Fibroblast of pulmonary artery (primary cell): Measurements from ENCODE around the gene ZNF625.
"Not testable (repeated sequence)": the region's sequence is repeated elsewhere in the genome, so short reads cannot be mapped to it uniquely, and the experiment has no call there.

Experiments
- DNase-seq: peaks from one replicate; pipeline ENCODE4 v3.0.0-alpha.2; 2010; ENCODE audit warnings: low read depth
- H3K4me3 ChIP-seq: replicated peaks from 2 replicates; pipeline ENCODE4 v1.5.1; 2011; ENCODE audit warnings: low read depth, mild to moderate bottlenecking, control low read depth, low read length, moderate library complexity
- TF ChIP-seq, protein P1 (sequence below): IDR thresholded peaks from 2 replicates; pipeline ENCODE4 v1.5.1; 2011; ENCODE audit warnings: mild to moderate bottlenecking, control low read depth, low read length, inconsistent platforms; ENCODE audit errors: missing control alignments

ZNF625 gene

DNA sequence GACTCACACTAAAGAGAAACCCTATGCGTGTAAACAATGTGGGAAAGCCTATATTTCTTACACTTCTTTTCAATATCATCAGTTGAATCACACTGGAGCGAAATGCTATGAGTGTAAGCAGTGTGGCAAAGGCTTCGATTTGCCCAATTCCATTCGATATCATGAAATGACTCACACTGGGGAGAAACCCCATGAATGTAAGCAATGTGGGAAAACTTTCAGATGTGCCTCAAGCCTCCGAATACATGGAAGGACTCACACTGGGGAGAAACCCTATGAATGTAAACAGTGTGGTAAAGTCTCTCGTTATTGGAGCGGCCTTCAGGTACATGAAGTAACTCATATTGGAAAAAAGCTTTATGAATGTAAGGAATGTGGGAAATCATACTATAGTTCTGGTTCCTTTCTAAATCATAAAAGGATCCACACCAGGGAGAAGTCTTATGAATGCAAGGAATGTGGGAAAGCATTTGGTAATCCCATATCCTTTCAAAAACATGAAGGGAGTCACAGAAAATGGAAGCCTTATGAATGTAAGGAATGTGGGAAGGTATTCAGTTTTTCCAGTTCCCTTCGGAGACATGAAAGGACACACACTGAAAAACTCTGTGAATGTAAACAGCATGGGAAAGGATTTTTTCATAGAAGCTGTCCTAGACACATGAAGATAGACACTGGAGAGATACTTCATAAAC is 44.4 kb downstream of the ZNF625 start:
- no peak overlapping the region for H3K4me3 ChIP-seq
- no peak for DNase-seq
- TF ChIP-seq, protein P1, sequence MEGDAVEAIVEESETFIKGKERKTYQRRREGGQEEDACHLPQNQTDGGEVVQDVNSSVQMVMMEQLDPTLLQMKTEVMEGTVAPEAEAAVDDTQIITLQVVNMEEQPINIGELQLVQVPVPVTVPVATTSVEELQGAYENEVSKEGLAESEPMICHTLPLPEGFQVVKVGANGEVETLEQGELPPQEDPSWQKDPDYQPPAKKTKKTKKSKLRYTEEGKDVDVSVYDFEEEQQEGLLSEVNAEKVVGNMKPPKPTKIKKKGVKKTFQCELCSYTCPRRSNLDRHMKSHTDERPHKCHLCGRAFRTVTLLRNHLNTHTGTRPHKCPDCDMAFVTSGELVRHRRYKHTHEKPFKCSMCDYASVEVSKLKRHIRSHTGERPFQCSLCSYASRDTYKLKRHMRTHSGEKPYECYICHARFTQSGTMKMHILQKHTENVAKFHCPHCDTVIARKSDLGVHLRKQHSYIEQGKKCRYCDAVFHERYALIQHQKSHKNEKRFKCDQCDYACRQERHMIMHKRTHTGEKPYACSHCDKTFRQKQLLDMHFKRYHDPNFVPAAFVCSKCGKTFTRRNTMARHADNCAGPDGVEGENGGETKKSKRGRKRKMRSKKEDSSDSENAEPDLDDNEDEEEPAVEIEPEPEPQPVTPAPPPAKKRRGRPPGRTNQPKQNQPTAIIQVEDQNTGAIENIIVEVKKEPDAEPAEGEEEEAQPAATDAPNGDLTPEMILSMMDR: no peak

DNA sequence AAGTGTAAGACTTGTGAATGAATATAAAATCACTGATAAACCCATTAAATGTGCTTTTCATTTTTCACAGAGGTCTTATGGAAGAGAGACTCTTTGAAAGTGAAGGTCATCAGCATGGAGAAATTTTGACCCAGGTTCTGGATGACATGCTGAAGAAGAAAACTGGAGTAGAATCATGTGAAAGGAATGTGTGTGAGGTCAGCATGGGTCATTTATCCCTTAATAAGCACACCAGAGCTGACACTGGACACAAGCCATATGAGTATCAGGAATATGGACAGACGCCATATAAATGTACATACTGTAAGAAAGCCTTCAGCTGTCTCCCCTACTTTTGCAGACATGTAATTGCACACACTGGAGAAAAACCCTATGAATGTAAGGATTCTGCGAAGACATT is 45.4 kb downstream of the ZNF625 start:
- no peak overlapping the region for H3K4me3 ChIP-seq
- TF ChIP-seq, protein P1: no peak
- no peak for DNase-seq

DNA sequence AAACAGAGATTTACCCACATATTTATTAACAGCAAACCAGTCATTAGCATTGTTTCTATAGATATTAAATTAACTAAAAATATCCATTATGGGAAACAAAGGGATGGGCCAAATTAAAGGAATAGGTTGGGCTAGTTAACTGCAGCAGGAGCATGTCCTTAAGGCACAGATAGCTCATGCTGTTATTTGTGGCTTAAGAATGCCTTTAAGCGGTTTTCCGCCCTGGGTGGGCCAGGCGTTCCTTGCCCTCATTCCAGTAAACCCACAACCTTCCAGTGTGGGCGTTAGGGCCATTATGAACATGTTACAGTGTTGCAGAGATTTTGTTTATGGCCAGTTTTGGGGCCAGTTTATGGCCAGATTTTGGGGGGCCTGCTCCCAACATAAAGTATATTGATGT is 52.6 kb downstream of the ZNF625 start:
- not testable (repeated sequence) for DNase-seq, H3K4me3 ChIP-seq

DNA sequence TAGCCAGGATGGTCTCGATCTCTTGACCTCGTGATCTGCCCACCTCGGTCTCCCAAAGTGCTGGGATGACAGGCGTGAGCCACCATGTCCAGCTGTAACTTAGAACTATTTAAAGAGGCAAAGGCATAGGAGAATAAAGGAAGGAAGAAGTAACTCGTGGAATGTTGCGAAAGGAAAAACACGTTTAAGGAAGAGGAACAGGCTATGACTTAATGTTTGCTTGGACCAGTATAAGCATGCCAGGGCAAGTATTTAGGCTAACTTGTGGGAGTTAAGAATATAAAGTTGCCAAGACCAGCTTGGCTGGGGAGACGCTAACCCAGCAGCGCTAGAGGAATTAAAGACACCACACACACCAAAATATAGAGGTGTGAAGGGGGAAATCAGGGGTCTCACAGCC is 58.5 kb downstream of the ZNF625 start:
- no peak overlapping the region for H3K4me3 ChIP-seq
- TF ChIP-seq, protein P1: no peak
- no peak for DNase-seq

DNA sequence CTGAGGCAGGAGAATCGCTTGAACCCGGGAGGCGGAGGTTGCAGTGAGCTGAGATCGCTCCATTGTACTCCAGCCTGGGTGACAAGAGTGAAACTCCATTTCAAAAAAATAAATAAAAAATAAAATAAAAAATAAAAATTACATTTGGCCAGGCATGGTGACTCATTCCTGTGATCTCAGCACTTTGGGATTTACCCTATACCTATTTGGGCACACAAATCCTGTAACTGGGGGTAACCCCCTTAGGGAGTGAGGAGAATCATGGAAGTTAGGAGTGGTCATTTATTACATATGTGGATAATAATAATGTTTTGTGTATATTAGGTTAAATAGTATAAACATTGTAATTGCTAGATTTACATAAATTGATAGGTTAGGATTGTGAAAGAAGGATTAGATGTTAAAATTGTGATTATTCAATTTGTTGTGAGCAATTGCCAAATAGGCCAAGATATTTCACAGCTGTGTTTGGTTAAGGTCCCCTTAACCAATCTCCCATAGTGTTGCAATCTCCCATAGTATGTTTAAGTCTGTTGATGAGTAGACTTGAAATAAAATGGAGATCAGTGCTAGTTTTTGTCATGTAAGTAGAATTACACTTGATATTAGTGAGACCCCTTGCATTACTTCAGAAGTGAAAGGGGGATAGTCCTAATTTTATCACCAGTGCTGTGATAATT is 61.3 kb downstream of the ZNF625 start:
- no peak overlapping the region for H3K4me3 ChIP-seq
- TF ChIP-seq, protein P1: no peak
- peak; percentile 24 for DNase-seq
